GM12892 (cell line): ENCODE data around the gene CNIH1.
"Not testable (repeated sequence)": the region's sequence is repeated elsewhere in the genome, so short reads cannot be mapped to it uniquely, and the experiment has no call there.

Experiments used
- DNase-seq: peaks from one replicate; pipeline ENCODE4 v3.0.0; 2011; ENCODE audit not compliant: insufficient read length
- FAIRE-seq: peaks from 2 replicates; lab custom pipeline; 2011; peaks lifted over from hg19 to GRCh38; lab: Jason Lieb, UNC
- POLR2A ChIP-seq: IDR thresholded peaks from 2 replicates; pipeline ENCODE4 v1.6.1; 2011; ENCODE audit warnings: low read depth, low read length, control low read depth
- POLR2AphosphoS5 ChIP-seq: IDR thresholded peaks from 2 replicates; pipeline ENCODE4 v1.6.1; 2011; ENCODE audit warnings: low read depth, low read length, control low read depth
- TAF1 ChIP-seq: IDR thresholded peaks from 2 replicates; pipeline ENCODE4 v1.6.1; 2011; ENCODE audit warnings: low read depth, mild to moderate bottlenecking, control low read depth, low read length, borderline replicate concordance

CNIH1 gene

DNA sequence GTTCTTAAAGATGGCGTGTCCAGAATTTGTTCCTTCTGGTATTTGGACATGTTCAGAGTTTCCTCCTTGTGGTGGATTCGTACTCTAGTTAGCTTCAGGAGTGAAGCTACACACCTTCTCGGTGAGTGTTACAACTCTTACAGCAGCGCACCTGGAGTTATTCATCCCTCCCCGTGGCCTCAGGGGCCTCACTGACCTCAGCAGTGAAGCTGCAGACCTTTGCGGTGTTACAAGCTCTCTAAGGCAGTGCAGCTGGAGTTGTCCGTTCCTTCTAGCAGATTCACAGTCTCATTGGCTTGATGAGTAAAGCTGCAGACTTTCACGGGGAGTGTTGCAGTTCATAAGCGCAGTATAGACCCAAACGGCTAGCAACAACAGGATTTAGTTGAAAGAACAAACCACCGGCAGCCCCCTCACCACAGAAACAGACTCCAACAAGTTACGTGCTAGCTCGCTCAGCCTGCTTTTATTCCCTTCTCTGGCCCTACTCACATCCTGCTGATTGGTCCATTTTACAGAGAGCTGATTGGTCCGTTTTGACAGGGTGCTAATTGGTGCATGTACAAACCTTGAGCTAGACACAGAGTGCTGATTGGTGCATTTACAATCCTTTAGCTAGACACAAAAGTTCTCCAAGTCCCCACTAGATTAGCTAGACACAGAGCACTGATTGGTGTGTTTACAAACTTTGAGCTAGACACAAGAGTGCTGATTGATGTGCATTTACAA is 48.9 kb downstream of the CNIH1 start:
- FAIRE-seq (no peak), DNase-seq (no peak)
- TF ChIP-seq POLR2A (no peak), TAF1 (no peak), POLR2AphosphoS5 (no peak)

DNA sequence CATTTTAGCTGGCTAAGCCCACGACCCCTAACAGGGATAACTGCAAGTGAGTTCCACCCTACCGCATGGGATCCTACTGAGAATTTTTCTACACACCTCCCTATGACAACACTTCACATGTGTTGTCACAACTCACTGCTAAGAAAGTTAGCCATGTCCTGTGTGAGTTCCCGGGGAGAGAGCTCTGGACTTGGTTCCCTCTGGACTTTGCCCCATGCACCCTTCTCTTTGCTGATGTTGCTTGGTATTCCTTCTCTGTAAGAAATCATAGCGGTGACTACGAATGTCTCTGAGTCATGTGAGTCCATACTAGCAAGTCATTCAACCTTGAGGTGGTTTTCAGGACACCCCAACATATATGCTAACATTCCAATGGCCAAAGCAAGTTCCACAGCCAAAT is 53.8 kb downstream of the CNIH1 start:
- no peak for TF ChIP-seq POLR2AphosphoS5
- no peak for TF ChIP-seq TAF1
- TF ChIP-seq POLR2A = no peak
- DNase-seq = no peak
- FAIRE-seq = no peak

DNA sequence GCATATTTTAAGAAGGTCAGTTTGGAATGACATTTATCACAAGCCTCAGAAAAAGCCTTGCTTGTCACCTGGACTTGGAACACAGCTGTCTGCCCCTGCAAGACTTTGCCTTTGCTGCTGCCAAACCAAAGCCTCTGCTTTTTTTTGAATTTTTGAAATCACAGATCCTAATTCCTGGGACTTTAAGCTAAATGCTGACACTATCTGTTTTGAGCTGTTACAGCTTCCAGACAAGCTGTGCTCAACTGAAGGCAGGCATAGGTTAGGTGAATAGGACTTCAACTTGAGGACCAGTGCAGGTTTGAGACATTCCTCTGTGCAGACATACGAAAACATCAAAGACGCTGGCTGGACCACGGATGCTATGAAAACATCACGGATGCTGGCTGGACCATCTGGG is 55.6 kb downstream of the CNIH1 start:
- TF ChIP-seq POLR2A = no peak
- no peak for TF ChIP-seq POLR2AphosphoS5
- TF ChIP-seq TAF1 = no peak
- FAIRE-seq (no peak), DNase-seq (no peak)

DNA sequence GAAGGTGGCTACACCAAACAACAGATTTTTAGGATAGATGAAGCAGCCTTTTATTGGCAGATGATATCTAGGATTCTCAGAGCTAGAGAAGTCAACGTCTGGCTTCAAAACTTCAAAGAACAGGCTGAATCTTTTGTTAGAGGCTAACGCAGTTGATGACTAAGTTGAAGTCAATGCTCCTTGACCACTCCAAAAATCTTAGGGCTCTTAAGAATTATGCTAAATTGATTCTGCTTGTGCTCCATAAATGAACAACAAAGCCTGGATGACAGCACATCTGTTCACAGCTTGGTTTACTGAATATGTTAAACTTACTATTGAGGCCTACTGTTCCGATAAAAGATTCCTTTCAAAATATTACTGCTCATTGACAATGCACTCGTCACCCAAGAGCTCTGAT is 57.3 kb downstream of the CNIH1 start:
- TF ChIP-seq POLR2AphosphoS5 (no peak), TAF1 (no peak), POLR2A (no peak)
- FAIRE-seq (no peak), DNase-seq (no peak)

DNA sequence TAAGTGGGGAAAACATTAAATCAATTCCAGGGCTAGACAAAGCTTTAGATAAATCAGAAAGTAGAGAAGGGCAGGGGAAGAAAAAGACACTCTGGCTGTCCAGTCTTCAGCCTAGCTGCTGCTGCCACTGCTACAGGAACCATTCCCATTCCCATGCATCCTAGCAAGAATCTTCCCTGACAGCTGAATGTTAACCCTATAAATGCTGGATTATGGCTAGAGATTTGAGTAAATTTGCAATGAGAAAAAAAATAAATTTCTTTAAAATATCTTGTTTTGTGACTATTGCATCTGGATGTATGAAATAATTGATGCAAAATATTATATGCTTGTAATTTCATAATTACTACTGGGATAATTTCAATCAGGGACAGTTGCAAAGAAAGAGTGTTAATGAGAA is 59.4 kb downstream of the CNIH1 start:
- TF ChIP-seq POLR2A = no peak
- TF ChIP-seq TAF1 = no peak
- no peak for FAIRE-seq
- no peak for DNase-seq

DNA sequence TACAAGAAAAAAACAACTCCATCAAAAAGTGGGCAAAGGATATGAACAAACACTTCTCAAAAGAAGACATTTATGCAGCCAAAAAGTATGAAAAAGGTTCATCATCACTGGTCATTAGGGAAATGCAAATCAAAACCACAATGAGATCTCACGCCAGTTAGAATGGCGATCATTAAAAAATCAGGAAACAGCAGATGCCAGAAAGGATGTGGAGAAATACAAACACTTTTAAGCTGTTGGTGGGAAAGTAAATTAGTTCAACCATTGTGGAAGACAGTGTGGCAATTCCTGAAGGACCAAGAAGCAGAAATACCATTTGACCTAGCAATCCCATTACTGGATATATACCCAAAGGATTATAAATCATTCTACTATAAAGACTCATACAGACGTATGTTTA is 60.6 kb downstream of the CNIH1 start:
- not testable (repeated sequence) for FAIRE-seq, DNase-seq

DNA sequence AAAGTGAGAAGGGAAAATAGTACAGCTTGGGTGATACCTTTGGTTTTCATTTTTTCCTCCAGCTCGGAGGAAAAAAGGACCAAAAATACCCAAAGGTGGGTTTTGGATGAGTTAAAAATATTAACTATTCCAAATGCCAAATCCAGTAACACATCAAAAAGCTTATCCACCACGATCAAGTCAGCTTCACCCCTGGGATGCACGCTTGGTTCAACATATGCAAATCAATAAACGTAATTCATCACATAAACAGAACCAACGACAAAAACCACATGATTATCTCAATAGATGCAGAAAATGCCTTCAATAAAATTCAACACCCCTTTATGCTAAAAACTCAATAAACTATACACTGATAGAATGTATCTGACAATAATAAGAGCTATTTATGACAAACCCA is 62.3 kb downstream of the CNIH1 start:
- FAIRE-seq, DNase-seq: not testable (repeated sequence)

DNA sequence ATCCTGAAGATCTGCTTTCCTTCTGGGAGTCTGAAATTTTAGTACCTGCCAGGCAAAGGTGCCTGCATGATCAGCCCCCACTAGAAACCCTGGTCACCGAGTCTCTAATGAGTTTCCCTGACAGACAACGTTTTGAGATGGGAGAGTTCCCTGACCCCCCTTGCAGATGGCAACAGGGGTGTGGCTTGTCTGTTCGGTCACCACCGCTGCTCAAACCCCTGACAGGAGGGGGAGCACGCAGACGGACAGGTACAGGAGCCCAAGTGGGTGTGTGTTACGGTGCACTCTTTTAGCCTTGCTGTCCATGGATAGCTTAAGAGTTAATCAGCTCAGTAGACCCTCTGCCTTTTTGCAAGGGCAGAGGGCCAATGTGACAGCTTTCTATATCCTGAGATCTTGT is 63.7 kb downstream of the CNIH1 start:
- FAIRE-seq (no peak), DNase-seq (no peak)
- TF ChIP-seq TAF1 = no peak
- TF ChIP-seq POLR2A = no peak

DNA sequence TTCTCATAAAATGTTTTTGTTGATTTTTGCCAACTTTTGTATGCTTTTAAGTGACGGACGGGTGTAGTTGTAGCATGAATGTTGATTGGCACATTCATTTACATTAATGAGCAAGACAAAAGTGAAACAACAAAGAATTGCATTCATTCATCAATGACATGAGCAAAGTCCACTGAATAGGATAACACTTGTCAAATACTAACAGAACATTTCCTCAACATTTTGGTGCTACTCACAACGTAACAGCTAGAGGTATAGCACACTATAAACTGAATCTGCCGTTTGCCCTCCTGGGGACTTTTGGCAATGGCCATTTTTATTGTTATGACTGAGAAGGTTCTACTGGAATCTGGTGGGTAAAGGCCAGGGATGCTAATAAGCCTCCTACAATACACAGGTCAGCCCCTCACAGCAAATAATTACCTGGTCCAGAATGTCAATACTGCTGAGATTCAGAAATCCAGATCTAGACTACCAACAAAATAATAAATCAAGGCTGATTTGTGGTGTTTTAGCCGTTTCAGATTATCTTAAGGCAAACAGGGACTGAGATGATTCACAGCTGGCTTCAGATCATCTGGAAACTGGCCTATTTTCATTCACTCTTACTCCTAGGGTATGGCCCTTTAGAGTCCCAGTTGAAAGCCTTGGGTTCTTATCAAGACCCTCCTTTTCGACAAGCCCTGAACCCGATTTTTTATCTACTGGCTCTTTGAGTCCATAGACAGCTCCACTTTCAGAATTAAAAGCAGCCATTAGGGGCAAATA is 66.9 kb downstream of the CNIH1 start:
- DNase-seq (no peak), FAIRE-seq (no peak)
- no peak for TF ChIP-seq POLR2AphosphoS5
- TF ChIP-seq POLR2A = no peak
- no peak for TF ChIP-seq TAF1
